ENCODE data around the gene TSPAN17. TPM values are rescaled to one million over a fixed set of nuclear protein-coding genes. Genes with fewer than 3 reads are reported as not detected.

TSPAN17 gene
- total RNA-seq, 1 donor from 2014 or later: 53.9 TPM

- no peak for DNase-seq (ENCODE audit: low read depth)
- TF ChIP-seq, protein P1, sequence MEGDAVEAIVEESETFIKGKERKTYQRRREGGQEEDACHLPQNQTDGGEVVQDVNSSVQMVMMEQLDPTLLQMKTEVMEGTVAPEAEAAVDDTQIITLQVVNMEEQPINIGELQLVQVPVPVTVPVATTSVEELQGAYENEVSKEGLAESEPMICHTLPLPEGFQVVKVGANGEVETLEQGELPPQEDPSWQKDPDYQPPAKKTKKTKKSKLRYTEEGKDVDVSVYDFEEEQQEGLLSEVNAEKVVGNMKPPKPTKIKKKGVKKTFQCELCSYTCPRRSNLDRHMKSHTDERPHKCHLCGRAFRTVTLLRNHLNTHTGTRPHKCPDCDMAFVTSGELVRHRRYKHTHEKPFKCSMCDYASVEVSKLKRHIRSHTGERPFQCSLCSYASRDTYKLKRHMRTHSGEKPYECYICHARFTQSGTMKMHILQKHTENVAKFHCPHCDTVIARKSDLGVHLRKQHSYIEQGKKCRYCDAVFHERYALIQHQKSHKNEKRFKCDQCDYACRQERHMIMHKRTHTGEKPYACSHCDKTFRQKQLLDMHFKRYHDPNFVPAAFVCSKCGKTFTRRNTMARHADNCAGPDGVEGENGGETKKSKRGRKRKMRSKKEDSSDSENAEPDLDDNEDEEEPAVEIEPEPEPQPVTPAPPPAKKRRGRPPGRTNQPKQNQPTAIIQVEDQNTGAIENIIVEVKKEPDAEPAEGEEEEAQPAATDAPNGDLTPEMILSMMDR (IDR thresholded peaks at IDR 0.05; ENCODE audit: insufficient read depth, low read length, poor library complexity, severe bottlenecking): no peak
- H3K36me3 ChIP-seq (ENCODE audit: control insufficient read depth, insufficient read depth, low read length): no peaks in the 10 kb centered on the region
- peaks cover 55% of the 10 kb centered on the region for H3K27me3 ChIP-seq (ENCODE audit: control insufficient read depth, insufficient read depth, low read length)
- no peak overlapping the region for H3K4me3 ChIP-seq (ENCODE audit: low read depth, low read length)
Measured at GRCh38 chr5:176633598-176633997, 13.7 kb upstream of the TSPAN17 start.

DNA sequence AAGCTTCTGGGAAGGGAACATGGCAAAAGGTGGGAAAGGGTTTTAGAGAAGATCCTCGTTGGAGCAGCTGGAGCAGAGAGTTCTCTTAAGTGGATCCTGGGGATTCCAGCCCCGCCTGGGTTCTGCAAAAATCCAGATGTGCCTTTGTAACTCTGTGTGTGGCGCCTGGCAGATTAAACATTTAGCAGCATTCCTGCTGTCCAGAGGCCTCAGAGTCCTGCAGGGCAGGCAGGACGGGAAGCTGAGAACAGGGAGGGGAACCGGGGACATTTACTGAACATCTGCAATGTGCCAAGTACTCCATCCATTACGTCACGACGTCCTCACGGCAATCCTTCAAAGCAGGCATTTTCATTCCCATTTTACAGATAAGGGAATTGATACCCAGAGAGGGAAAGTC, 10.9 kb upstream of the TSPAN17 start:
- peaks cover 33% of the 10 kb centered on the region for H3K27me3 ChIP-seq (ENCODE audit: control insufficient read depth, insufficient read depth, low read length)
- TF ChIP-seq, protein P1 (IDR thresholded peaks at IDR 0.05; ENCODE audit: insufficient read depth, low read length, poor library complexity, severe bottlenecking): no peak
- no peaks in the 10 kb centered on the region for H3K36me3 ChIP-seq (ENCODE audit: control insufficient read depth, insufficient read depth, low read length)
- no peak overlapping the region for H3K4me3 ChIP-seq (ENCODE audit: low read depth, low read length)
- no peak for DNase-seq (ENCODE audit: low read depth)

DNA sequence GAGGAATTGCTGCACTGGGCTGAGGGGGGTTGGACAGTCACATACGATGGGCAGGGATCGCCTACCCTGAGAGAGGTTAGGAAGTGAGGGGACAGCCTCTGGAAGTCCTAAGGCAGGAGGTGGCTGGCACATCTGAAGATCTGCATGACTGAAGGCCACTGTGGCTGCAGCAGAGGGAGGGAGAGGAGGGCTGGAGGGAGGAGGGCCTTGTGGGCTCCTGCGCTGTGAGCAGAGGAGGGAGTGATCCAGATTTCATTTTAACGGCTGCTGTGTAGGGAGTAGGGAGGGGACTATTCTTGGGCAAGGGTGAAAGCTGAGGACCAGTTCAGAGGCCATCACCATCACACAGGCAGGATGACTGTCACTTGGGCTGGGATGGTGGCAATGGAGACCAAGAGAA, 9.7 kb upstream of the TSPAN17 start:
- no peaks in the 10 kb centered on the region for H3K36me3 ChIP-seq (ENCODE audit: control insufficient read depth, insufficient read depth, low read length)
- H3K4me3 ChIP-seq (ENCODE audit: low read depth, low read length): no peak overlapping the region
- TF ChIP-seq, protein P1 (IDR thresholded peaks at IDR 0.05; ENCODE audit: insufficient read depth, low read length, poor library complexity, severe bottlenecking): no peak
- peaks cover 26% of the 10 kb centered on the region for H3K27me3 ChIP-seq (ENCODE audit: control insufficient read depth, insufficient read depth, low read length)
- no peak for DNase-seq (ENCODE audit: low read depth)

GRCh38 chr5:176638437-176638836, 8.8 kb upstream of the TSPAN17 start:
- Histone ChIP-seq H3K4me3 (ENCODE audit: low read depth, low read length) (no peak overlapping the region), H3K36me3 (ENCODE audit: control insufficient read depth, insufficient read depth, low read length) (no peaks in the 10 kb centered on the region), H3K27me3 (ENCODE audit: control insufficient read depth, insufficient read depth, low read length) (peaks cover 21% of the 10 kb centered on the region)
- TF ChIP-seq, protein P1 (IDR thresholded peaks at IDR 0.05; ENCODE audit: insufficient read depth, low read length, poor library complexity, severe bottlenecking): no peak
- DNase-seq (ENCODE audit: low read depth): no peak

DNA sequence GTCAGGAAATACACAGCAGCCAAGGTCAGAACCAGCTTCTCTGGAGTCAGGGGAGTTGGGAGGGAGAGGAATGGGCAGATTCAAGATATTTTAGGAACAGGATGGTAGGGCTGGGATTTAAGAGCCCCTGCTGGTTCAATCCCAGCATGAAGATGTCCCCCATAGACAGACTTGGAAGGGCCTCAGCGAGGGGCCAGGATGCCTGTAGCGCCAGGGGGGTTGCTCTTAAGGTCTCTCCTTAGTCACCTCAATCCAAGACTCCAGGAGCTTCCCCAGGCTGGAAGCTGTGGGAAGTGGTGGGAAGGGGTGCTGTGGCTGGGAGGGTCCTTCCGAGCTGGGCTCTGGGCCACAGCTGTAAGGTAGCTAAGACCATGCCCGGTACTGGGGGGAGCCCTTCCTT, 8.1 kb upstream of the TSPAN17 start:
- Histone ChIP-seq H3K36me3 (ENCODE audit: control insufficient read depth, insufficient read depth, low read length) (no peaks in the 10 kb centered on the region), H3K27me3 (ENCODE audit: control insufficient read depth, insufficient read depth, low read length) (peaks cover 16% of the 10 kb centered on the region), H3K4me3 (ENCODE audit: low read depth, low read length) (no peak overlapping the region)
- DNase-seq (ENCODE audit: low read depth): no peak
- TF ChIP-seq, protein P1 (IDR thresholded peaks at IDR 0.05; ENCODE audit: insufficient read depth, low read length, poor library complexity, severe bottlenecking): no peak

GRCh38 chr5:176639981-176640380, 7.3 kb upstream of the TSPAN17 start:
- Histone ChIP-seq H3K4me3 (ENCODE audit: low read depth, low read length) (no peak overlapping the region), H3K36me3 (ENCODE audit: control insufficient read depth, insufficient read depth, low read length) (no peaks in the 10 kb centered on the region), H3K27me3 (ENCODE audit: control insufficient read depth, insufficient read depth, low read length) (peaks cover 14% of the 10 kb centered on the region)
- DNase-seq (ENCODE audit: low read depth): no peak
- TF ChIP-seq, protein P1 (IDR thresholded peaks at IDR 0.05; ENCODE audit: insufficient read depth, low read length, poor library complexity, severe bottlenecking): no peak
